ENCODE results near the gene VPS11.
"Not testable (repeated sequence)": the region's sequence is repeated elsewhere in the genome, so short reads cannot be mapped to it uniquely, and the experiment has no call there.

The VPS11 gene

DNA sequence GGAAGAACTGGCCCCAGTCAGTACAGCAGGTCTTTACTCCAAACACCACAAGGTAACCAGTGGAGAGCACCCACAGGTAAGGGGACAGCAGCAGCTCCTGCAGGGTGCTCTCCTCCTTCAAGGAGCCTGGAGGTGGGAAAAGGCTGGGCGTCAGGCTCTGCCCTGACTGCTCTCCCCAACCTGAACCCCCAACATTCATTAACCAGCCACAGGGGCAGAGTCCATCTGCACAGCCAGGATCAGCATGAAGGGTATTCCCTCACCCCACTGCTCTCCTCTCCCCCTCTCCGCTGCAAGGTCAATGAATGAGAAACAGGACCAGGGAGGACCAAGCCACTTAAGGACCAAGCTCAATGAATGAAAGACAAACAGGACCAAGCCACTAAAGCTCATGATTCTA, 40.6 kb upstream of the VPS11 start:
- H3K27me3 ChIP-seq (ENCODE audit: control insufficient read depth in 1 of 2, insufficient read depth in 2 of 2, low read length in 2 of 2), result no peaks in the 10 kb centered on the region
- H3K4me1 ChIP-seq (ENCODE audit: control insufficient read depth in 1 of 2, insufficient read depth in 2 of 2, low read length in 2 of 2), result peaks cover 54 to 69% of the 10 kb centered on the region in 2 donors
- peak overlapping the region; percentile 89 to 93 for H3K4me3 ChIP-seq (ENCODE audit: low read depth in 1 of 2, low read length in 2 of 2)
- peaks cover 12 to 42% of the 10 kb centered on the region in 2 donors for H3K36me3 ChIP-seq (ENCODE audit: control insufficient read depth in 1 of 2, insufficient read depth in 2 of 2, low read length in 2 of 2)
- H3K9ac ChIP-seq (ENCODE audit: low read depth in 1 of 2, low read length in 2 of 2), result peak overlapping the region; percentile 60 to 84
- H3K9me3 ChIP-seq (ENCODE audit: control insufficient read depth in 1 of 2, low read length in 2 of 2), result no peaks in the 10 kb centered on the region
- H3K27ac ChIP-seq (ENCODE audit: low read depth, low read length), result peak overlapping the region; percentile 11

DNA sequence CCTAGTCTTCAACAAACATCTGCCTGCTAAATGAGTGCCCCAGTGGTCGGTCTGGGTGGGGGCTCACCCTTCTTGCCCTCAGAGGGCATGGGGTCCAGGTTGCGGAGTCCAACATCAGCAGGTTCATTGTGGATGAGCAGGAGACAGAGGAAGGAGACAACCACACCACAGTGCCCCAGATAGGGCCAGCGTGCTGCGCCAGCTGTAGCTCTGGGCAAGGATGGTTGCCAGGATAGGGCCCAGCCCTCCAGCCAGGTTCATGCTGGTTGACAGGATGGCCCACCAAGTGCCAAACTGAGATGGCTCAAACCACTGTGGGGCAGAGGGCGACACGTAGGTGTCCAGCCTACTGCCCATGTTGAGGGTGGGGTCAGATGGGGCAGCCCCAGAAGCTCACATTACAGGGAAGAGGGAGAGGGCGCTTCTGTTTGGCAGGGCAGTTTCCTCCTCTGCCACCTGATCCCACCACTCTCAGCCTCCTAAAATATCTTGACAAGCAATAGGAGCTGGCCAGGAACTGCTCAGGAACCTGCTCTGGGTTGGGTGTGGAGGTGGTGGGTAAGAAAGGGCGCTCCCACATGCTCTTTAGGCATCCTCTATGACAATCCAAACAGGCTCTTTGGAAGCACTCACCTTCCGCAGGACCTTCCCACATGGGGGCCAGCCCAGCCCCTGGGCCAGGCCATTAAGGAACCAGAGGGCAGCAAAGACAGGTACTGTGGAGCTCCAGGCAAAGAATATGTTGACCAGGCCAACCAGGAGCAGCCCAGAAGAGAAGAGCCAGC, 39.9 kb upstream of the VPS11 start:
- Histone ChIP-seq H3K4me3 (ENCODE audit: low read depth in 1 of 2, low read length in 2 of 2) (peak overlapping the region; percentile 89 to 93), H3K9me3 (ENCODE audit: control insufficient read depth in 1 of 2, low read length in 2 of 2) (no peaks in the 10 kb centered on the region), H3K9ac (ENCODE audit: low read depth in 1 of 2, low read length in 2 of 2) (peak overlapping the region; percentile 84 to 92), H3K4me1 (ENCODE audit: control insufficient read depth in 1 of 2, insufficient read depth in 2 of 2, low read length in 2 of 2) (peaks cover 54 to 69% of the 10 kb centered on the region in 2 donors), H3K27ac (ENCODE audit: low read depth, low read length) (peak overlapping the region; percentile 17), H3K36me3 (ENCODE audit: control insufficient read depth in 1 of 2, insufficient read depth in 2 of 2, low read length in 2 of 2) (peaks cover 12 to 42% of the 10 kb centered on the region in 2 donors), H3K27me3 (ENCODE audit: control insufficient read depth in 1 of 2, insufficient read depth in 2 of 2, low read length in 2 of 2) (no peaks in the 10 kb centered on the region)

DNA sequence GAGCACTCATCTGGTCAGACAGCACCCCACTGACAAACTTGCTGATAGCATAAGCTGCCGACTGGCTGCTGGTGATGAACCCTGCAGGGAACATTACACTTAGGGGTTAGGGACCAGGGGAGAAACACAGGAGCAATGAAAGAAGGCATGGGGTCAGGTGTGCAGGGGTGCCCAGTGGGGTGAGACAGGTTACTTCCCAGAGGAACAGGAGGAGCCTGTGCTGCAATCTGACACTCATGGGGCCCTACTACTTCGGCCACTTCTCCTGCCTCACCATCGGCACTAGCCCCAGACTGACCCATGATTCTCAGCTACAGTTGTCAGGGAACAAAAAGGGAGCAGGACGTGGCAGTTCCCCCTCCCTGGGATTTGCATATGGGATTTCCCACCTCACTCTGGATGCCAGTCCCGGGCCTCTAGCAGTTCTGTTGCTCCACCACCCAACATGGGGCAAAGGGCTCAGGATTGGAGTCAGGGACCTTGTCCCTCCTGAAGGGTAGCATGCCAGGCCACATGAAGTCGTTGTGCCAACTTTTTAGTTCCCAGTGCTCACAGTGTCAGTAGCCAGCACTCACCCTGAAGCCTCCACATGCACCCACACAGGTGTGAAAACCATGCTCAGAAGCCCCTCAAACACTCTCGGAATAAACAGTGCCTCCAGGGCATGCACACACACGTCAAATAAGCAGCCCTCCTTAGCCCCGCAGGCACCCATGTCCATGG, 39.1 kb upstream of the VPS11 start:
- H3K36me3 ChIP-seq (ENCODE audit: control insufficient read depth in 1 of 2, insufficient read depth in 2 of 2, low read length in 2 of 2), result peaks cover 8 to 35% of the 10 kb centered on the region in 2 donors
- H3K9ac ChIP-seq (ENCODE audit: low read depth in 1 of 2, low read length in 2 of 2), result peak overlapping the region; percentile 84 to 92
- H3K27me3 ChIP-seq (ENCODE audit: control insufficient read depth in 1 of 2, insufficient read depth in 2 of 2, low read length in 2 of 2), result no peaks in the 10 kb centered on the region
- peaks cover 49 to 63% of the 10 kb centered on the region in 2 donors for H3K4me1 ChIP-seq (ENCODE audit: control insufficient read depth in 1 of 2, insufficient read depth in 2 of 2, low read length in 2 of 2)
- peak overlapping the region; percentile 89 to 93 for H3K4me3 ChIP-seq (ENCODE audit: low read depth in 1 of 2, low read length in 2 of 2)
- H3K27ac ChIP-seq (ENCODE audit: low read depth, low read length), result peak overlapping the region; percentile 65
- H3K9me3 ChIP-seq (ENCODE audit: control insufficient read depth in 1 of 2, low read length in 2 of 2), result no peaks in the 10 kb centered on the region

DNA sequence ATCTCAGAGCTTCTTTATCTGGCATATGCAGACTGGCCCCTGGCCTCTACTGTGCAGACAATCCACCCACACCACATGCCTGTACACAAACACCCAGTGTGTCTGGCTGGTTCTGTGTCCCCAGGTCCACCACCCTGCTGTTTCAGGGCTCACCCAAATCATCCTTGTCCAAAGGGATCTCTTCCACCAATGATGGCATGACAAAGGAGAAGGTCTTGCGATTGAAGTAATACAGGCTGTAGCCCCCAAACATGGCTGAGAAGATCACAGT, 38.6 kb upstream of the VPS11 start:
- Histone ChIP-seq H3K9me3 (ENCODE audit: control insufficient read depth in 1 of 2, low read length in 2 of 2) (no peaks in the 10 kb centered on the region), H3K4me3 (ENCODE audit: low read depth in 1 of 2, low read length in 2 of 2) (peak overlapping the region; percentile 89 to 93), H3K9ac (ENCODE audit: low read depth in 1 of 2, low read length in 2 of 2) (peak overlapping the region; percentile 84 to 92), H3K4me1 (ENCODE audit: control insufficient read depth in 1 of 2, insufficient read depth in 2 of 2, low read length in 2 of 2) (peaks cover 44 to 58% of the 10 kb centered on the region in 2 donors), H3K27ac (ENCODE audit: low read depth, low read length) (peak overlapping the region; percentile 65), H3K36me3 (ENCODE audit: control insufficient read depth in 1 of 2, insufficient read depth in 2 of 2, low read length in 2 of 2) (peaks cover 5 to 30% of the 10 kb centered on the region in 2 donors), H3K27me3 (ENCODE audit: control insufficient read depth in 1 of 2, insufficient read depth in 2 of 2, low read length in 2 of 2) (no peaks in the 10 kb centered on the region)

DNA sequence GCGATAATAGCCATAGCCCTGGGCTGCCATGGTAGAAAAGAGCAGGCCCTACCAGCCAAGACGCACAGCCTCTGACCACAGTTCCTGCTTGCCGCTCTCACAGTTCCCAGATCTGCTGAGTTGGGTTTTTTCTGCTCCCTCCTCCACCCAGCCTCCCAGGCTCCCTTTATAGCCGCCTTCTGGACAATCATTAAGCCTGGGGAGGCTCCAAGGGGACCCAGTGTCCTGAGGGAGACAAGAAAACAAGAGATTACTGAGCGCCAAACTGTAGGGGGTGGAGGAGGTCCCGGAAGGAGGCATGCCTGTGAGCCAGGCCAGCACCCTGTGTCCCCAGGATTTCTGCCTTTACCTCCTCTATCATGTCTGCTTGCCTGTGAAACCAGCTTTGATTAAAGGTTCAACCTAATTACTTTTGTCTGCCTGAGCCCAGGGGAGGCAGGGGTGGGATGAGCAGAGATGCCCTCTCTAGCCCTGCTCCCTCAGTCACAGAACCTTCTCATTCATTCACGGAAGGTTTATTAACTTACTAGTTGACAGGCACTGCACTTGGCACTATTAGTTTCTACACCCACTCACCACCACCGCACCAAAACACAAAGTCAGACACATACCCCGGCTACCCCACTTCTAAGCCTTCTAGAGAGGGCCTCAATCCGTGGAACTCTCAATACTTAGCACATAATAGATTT, 38.1 kb upstream of the VPS11 start:
- Histone ChIP-seq H3K4me1 (ENCODE audit: control insufficient read depth in 1 of 2, insufficient read depth in 2 of 2, low read length in 2 of 2) (peaks cover 40 to 53% of the 10 kb centered on the region in 2 donors), H3K27me3 (ENCODE audit: control insufficient read depth in 1 of 2, insufficient read depth in 2 of 2, low read length in 2 of 2) (no peaks in the 10 kb centered on the region), H3K9ac (ENCODE audit: low read depth in 1 of 2, low read length in 2 of 2) (peak overlapping the region; percentile 84 to 92), H3K9me3 (ENCODE audit: control insufficient read depth in 1 of 2, low read length in 2 of 2) (no peaks in the 10 kb centered on the region), H3K4me3 (ENCODE audit: low read depth in 1 of 2, low read length in 2 of 2) (peak overlapping the region; percentile 89 to 93), H3K36me3 (ENCODE audit: control insufficient read depth in 1 of 2, insufficient read depth in 2 of 2, low read length in 2 of 2) (peaks cover 4 to 25% of the 10 kb centered on the region in 2 donors), H3K27ac (ENCODE audit: low read depth, low read length) (peak overlapping the region; percentile 66)

DNA sequence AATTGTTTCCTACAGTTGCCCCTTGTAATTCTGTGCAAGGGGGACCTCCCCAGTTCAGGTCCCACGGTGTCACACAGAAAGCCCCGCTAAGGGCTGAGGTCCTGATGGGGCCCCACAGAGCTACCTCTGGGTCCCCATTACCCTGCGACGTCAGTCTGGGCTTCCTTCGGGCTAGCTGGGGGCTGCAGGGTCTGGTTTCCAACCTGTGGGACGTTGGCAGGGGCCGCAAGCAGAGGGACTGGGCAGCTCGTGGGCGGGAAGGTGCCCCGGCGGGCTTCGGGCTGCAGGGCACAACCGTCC, 37.6 kb upstream of the VPS11 start:
- Histone ChIP-seq H3K9me3 (ENCODE audit: control insufficient read depth in 1 of 2, low read length in 2 of 2) (no peaks in the 10 kb centered on the region), H3K36me3 (ENCODE audit: control insufficient read depth in 1 of 2, insufficient read depth in 2 of 2, low read length in 2 of 2) (peaks cover under 1 to 20% of the 10 kb centered on the region in 2 donors), H3K4me3 (ENCODE audit: low read depth in 1 of 2, low read length in 2 of 2) (peak overlapping the region; percentile 89 to 93), H3K9ac (ENCODE audit: low read depth in 1 of 2, low read length in 2 of 2) (peak overlapping the region; percentile 84 to 92), H3K27ac (ENCODE audit: low read depth, low read length) (peak overlapping the region; percentile 66), H3K27me3 (ENCODE audit: control insufficient read depth in 1 of 2, insufficient read depth in 2 of 2, low read length in 2 of 2) (no peaks in the 10 kb centered on the region), H3K4me1 (ENCODE audit: control insufficient read depth in 1 of 2, insufficient read depth in 2 of 2, low read length in 2 of 2) (peaks cover 35 to 48% of the 10 kb centered on the region in 2 donors)

DNA sequence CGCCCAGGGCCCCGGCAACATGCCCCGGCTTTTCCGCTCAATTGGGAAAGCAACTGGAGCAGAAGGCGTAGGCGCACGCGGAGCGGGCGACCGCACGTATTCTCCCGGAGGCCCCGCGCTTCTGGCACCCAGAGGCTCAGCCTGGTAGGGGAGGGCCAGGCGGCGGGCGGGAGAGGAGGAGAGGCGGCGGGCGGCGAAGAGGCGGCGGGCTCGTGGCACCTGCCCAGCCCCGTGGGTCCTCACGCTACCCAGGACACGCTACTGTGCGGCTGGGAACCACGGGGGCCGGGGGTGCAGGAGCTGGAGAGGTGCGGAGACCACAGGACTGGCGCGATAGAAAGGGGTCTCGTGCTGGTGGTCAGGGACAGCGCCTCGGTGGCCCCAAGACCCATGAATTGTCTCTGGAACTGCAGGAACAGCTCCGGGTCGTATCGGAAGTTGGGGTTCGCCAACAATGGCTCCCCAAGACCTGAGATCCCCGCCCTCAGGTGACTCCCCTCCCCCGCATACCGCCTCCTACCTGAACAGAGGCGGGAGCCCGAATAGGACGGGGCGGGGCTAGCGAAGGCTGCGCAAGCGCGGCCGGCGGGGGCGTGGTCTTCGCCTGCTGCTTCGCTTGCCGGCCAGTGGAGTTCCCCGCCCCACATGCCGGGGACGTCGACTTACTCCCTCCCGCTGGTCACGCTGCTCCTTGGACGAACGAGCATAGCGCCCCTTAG, 37.1 kb upstream of the VPS11 start, which contains the start of gene SLC37A4:
TSS of gene SLC37A4 (minus strand) at position 549 of the 719 bp plus-strand sequence.
- Histone ChIP-seq H3K9ac (ENCODE audit: low read depth in 1 of 2, low read length in 2 of 2) (peak within 1 kb of the TSS; percentile 84 to 92), H3K4me1 (ENCODE audit: control insufficient read depth in 1 of 2, insufficient read depth in 2 of 2, low read length in 2 of 2) (peaks cover 30 to 43% of the 10 kb centered on the region in 2 donors), H3K27ac (ENCODE audit: low read depth, low read length) (peak within 1 kb of the TSS; percentile 82), H3K27me3 (ENCODE audit: control insufficient read depth in 1 of 2, insufficient read depth in 2 of 2, low read length in 2 of 2) (no peaks in the 10 kb centered on the region), H3K9me3 (ENCODE audit: control insufficient read depth in 1 of 2, low read length in 2 of 2) (no peaks in the 10 kb centered on the region), H3K36me3 (ENCODE audit: control insufficient read depth in 1 of 2, insufficient read depth in 2 of 2, low read length in 2 of 2) (peaks cover 0 to 16% of the 10 kb centered on the region in 2 donors), H3K4me3 (ENCODE audit: low read depth in 1 of 2, low read length in 2 of 2) (peak within 1 kb of the TSS; percentile 89 to 93)

DNA sequence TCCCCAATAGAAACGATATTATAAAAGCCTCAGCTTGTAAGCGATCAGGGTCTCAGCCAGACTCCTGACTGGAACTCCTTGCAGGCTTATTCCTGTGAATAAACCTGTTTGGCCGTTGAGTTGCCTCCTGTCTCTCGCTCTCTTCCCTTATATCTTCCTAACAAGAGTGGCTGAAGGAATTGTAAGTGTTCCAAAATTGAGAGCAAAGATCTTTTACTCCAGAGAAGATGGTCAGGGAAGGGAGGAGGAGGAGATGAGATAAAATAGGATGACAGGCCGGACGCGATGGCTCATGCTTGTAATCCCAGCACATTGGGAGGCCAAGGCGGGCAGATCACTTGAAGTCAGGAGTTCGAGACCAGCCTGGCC, 35.7 kb upstream of the VPS11 start:
- Histone ChIP-seq H3K27me3 (ENCODE audit: control insufficient read depth in 1 of 2, insufficient read depth in 2 of 2, low read length in 2 of 2) (no peaks in the 10 kb centered on the region), H3K9me3 (ENCODE audit: control insufficient read depth in 1 of 2, low read length in 2 of 2) (no peaks in the 10 kb centered on the region), H3K27ac (ENCODE audit: low read depth, low read length) (no peak overlapping the region), H3K4me3 (ENCODE audit: low read depth in 1 of 2, low read length in 2 of 2) (no peak overlapping the region), H3K36me3 (ENCODE audit: control insufficient read depth in 1 of 2, insufficient read depth in 2 of 2, low read length in 2 of 2) (peaks cover 0 to 7% of the 10 kb centered on the region in 2 donors), H3K9ac (ENCODE audit: low read depth in 1 of 2, low read length in 2 of 2) (no peak overlapping the region), H3K4me1 (ENCODE audit: control insufficient read depth in 1 of 2, insufficient read depth in 2 of 2, low read length in 2 of 2) (peaks cover 22 to 31% of the 10 kb centered on the region in 2 donors)

DNA sequence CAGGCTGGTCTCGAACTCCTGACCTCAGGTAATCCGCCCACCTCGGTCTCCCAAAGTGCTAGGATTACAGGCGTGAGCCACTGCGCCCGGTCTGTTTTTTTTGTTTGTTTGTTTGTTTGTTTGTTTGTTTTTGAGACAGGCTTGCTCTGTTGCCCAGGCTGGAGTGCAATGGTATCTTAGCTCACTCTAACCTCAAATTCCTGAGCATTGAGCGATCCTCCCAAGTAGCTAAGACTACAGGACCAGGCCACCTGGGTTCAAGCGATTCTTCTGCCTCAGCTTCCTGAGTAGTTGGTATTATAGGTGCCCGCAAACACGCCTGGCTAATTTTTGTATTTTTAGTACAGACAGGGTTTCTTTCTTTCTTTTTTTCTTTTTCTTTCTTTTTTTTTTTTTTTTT, 34.2 kb upstream of the VPS11 start:
- H3K36me3 ChIP-seq (ENCODE audit: control insufficient read depth in 1 of 2, insufficient read depth in 2 of 2, low read length in 2 of 2); H3K9me3 ChIP-seq (ENCODE audit: control insufficient read depth in 1 of 2, low read length in 2 of 2); H3K9ac ChIP-seq (ENCODE audit: low read depth in 1 of 2, low read length in 2 of 2); H3K27ac ChIP-seq (ENCODE audit: low read depth, low read length); H3K27me3 ChIP-seq (ENCODE audit: control insufficient read depth in 1 of 2, insufficient read depth in 2 of 2, low read length in 2 of 2); H3K4me3 ChIP-seq (ENCODE audit: low read depth in 1 of 2, low read length in 2 of 2): not testable (repeated sequence)
- peaks cover 13 to 18% of the 10 kb centered on the region in 2 donors for H3K4me1 ChIP-seq (ENCODE audit: control insufficient read depth in 1 of 2, insufficient read depth in 2 of 2, low read length in 2 of 2)
